Muscle layer of duodenum (tissue), 2 donors: Measurements from ENCODE around the gene DPP6.

ENCODE experiments used
- H3K27ac ChIP-seq: one replicate; pipeline ENCODE4 v1.7.0; 2013; ENCODE audit warnings: mild to moderate bottlenecking, low read length
- H3K27me3 ChIP-seq: one replicate; pipeline ENCODE4 v1.7.0; 2013; ENCODE audit warnings: low read depth, mild to moderate bottlenecking, control low read depth, low read length
- H3K36me3 ChIP-seq, 2 donors: one replicate each; pipeline ENCODE4 v1.7.0; 2013; ENCODE audit warnings: low read length in 2 of 2, control low read depth in 1 of 2, mild to moderate bottlenecking in 1 of 2; ENCODE audit not compliant: insufficient read depth in 2 of 2, control insufficient read depth in 1 of 2
- H3K4me1 ChIP-seq, 2 donors: one replicate each; pipeline ENCODE4 v1.7.0; 2013; ENCODE audit warnings: low read length in 2 of 2, mild to moderate bottlenecking in 2 of 2, control low read depth in 1 of 2, moderate library complexity in 1 of 2; ENCODE audit not compliant: insufficient read depth in 2 of 2, control insufficient read depth in 1 of 2
- H3K4me3 ChIP-seq, 2 donors: one replicate each; pipeline ENCODE4 v1.7.0; 2013; ENCODE audit warnings: low read length in 2 of 2, low read depth in 1 of 2, mild to moderate bottlenecking in 1 of 2
- H3K9me3 ChIP-seq, 2 donors: one replicate each; pipeline ENCODE4 v1.7.0; 2013; ENCODE audit warnings: low read length in 2 of 2, control low read depth in 1 of 2, mild to moderate bottlenecking in 1 of 2; ENCODE audit not compliant: control insufficient read depth in 1 of 2
- donor health status: healthy.

DPP6 gene

DNA sequence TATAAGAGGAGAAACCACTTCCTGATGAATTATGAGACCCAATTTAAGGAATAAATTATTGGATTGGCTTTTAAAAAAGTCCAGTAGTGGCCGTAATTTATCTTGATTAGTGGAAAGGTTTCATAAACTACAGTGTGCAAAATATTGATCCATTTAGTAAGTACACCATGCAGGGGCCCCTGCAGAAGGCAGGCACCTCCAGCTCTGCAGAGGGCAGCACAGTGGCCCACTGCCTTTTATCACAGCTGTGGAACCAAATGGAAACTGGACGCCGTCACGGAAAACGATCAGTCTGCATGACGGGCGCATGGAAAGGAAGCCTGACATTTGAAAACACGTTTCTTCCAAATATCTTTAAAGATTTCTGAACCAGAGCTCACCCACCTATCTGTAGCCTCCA is 204.0 kb downstream of the DPP6 start:
- H3K27me3 ChIP-seq = no peaks in the 10 kb centered on the region

DNA sequence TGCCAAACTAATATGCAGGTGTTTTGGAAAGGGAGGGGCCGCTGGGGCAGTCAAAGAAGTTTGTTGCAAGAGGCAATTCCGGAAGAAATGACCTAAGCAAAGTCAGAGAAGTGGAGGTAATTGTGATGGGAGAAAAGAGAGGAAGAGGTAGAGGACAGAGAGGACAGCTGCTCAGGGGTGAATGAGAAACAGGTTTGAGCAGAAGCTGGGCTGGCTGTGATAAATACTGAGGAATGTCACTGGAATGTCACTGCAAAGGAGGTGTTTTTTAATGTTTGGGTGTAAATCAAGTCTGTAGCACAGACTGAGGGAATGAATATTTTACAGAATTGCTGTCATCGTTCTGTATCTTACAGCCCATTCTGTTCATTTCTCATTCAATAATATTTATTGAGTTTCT is 207.2 kb downstream of the DPP6 start:
- Histone ChIP-seq H3K4me3 (no peak overlapping the region), H3K27ac (no peak overlapping the region), H3K9me3 (peaks cover 0 to 2% of the 10 kb centered on the region in 2 donors), H3K36me3 (no peaks in the 10 kb centered on the region), H3K4me1 (no peaks in the 10 kb centered on the region), H3K27me3 (no peaks in the 10 kb centered on the region)

More for the DNA sequence above, 204.0 kb downstream of the DPP6 start:
- Histone ChIP-seq H3K4me1 (no peaks in the 10 kb centered on the region), H3K9me3 (peaks cover 0 to under 1% of the 10 kb centered on the region in 2 donors), H3K4me3 (no peak overlapping the region), H3K27ac (no peak overlapping the region), H3K36me3 (no peaks in the 10 kb centered on the region)

DNA sequence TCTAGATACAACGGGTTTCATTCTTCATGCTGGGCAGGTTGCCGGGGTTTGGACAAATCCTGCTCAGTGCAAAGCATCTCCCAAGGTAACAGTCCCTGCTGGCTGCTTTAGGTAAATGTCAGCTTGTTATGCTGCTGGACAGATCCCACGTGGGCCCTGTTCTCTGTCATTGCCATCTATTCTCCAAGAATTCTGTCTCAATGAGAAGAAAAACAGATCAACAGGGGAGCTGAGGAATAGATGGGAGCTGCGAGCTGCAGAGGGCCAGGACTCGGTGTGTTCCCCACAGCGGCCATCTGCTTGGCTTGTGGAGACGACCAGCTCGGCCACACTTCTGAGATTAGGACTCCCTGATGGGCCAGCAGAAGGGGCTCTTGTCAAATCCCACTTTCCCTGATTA is 235.2 kb downstream of the DPP6 start:
- Histone ChIP-seq H3K27me3 (no peaks in the 10 kb centered on the region), H3K9me3 (no peaks in the 10 kb centered on the region), H3K4me1 (no peaks in the 10 kb centered on the region), H3K4me3 (no peak overlapping the region), H3K27ac (no peak overlapping the region), H3K36me3 (no peaks in the 10 kb centered on the region)

DNA sequence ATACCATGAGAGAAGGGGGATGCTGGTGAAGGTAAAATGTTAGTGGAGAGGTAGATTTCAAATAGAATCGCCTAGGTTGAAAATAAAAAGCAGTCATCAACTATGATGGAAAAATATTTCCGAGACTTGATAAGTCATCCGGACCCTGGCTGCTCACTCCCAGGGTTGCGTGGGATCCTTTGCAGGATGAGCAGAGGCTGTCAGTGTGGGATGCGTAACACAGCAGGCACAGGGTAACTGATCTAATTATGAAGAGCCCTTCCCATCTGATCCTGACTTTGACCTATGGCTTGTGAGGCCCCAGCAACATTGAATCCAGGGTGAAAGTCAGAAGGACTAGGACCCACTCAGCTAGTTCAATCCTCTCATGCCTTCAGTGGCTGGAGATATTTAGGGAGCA is 236.9 kb downstream of the DPP6 start:
- Histone ChIP-seq H3K27me3 (no peaks in the 10 kb centered on the region), H3K9me3 (no peaks in the 10 kb centered on the region), H3K36me3 (no peaks in the 10 kb centered on the region), H3K4me3 (no peak overlapping the region), H3K27ac (no peak overlapping the region), H3K4me1 (no peaks in the 10 kb centered on the region)

DNA sequence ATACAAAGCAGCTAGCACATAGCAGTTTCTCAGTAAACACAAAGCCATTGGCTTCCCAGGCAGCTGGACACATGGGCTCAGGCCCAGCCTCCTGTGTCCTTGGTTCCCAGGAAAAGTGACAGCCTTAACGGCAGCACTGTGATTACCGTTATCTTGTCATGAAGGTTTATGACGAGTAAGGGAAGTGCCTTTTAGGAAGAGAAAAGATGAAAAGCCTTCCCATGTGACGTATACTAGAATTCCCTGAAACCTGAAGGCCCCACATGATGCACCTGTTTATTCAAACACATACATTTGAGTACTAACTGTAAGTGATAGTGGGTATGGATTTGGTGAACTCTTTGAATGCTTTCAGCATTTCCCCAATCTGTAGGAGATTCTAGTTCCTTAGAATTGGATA is 244.2 kb downstream of the DPP6 start:
- H3K4me1 ChIP-seq = no peaks in the 10 kb centered on the region
- no peak overlapping the region for H3K27ac ChIP-seq
- no peaks in the 10 kb centered on the region for H3K36me3 ChIP-seq
- H3K4me3 ChIP-seq = no peak overlapping the region
- no peaks in the 10 kb centered on the region for H3K27me3 ChIP-seq
- H3K9me3 ChIP-seq = no peaks in the 10 kb centered on the region

DNA sequence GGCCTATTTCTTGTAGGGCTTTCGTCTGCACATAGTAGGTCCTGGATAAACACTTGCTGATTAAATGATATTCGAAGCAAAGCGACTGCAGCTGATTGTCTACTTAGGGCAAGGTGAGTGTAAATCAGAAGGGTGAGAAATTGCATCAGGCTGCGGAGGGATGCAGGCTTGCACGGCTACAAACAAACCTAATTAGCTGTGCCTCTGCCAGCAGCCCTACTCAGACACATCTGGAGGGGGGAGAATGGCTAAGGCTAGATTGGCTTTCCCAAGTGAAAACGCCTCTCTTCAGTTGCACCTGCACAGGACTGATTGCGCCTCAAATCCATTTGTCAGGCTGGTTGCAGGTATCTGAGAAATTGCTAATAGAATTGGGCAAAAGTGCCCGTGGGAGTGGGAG is 247.5 kb downstream of the DPP6 start:
- Histone ChIP-seq H3K4me1 (no peaks in the 10 kb centered on the region), H3K36me3 (no peaks in the 10 kb centered on the region), H3K9me3 (no peaks in the 10 kb centered on the region), H3K4me3 (no peak overlapping the region), H3K27me3 (no peaks in the 10 kb centered on the region), H3K27ac (no peak overlapping the region)

DNA sequence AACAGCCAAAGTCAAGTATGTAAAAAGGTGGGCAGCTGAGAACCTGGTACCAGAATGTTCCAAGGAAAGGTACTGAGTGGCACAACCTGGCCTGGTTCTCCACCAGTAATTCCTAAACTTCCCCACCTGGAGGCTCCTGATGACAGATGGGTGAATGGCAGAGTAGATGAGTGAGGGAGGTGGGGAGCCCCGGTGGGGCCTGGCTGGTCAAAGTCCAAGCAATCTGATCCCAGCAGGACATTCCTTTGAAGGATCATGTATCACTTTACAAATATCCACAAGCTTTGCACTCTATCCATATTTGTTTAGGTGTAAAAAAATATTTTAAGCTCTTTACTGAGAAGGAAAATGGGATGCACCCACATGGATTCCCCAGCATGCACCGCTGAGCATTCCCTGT is 250.2 kb downstream of the DPP6 start:
- no peak overlapping the region for H3K27ac ChIP-seq
- H3K36me3 ChIP-seq = no peaks in the 10 kb centered on the region
- no peaks in the 10 kb centered on the region for H3K27me3 ChIP-seq
- no peaks in the 10 kb centered on the region for H3K9me3 ChIP-seq
- H3K4me3 ChIP-seq = no peak overlapping the region
- no peaks in the 10 kb centered on the region for H3K4me1 ChIP-seq

DNA sequence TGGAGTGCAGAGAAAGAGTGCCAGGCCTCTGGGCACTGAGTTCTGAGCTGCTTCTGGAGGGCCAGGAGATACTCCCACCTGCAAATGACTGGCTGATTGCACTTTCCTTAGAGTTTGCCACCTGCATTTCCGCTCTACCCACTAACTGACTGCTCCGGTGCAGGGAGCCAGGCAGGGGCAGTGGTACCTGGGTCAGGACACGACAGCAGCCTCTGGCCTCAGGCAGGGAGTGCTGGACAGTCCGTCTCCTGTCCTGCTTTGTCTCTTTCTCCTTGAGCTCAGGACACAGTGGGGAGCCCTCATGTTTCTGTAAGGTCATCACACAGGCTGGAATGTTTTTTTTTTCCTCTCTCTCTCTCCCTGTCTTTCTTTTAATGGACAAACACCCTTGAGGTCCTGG is 252.0 kb downstream of the DPP6 start:
- Histone ChIP-seq H3K27me3 (no peaks in the 10 kb centered on the region), H3K4me3 (no peak overlapping the region), H3K9me3 (no peaks in the 10 kb centered on the region), H3K4me1 (no peaks in the 10 kb centered on the region), H3K36me3 (no peaks in the 10 kb centered on the region), H3K27ac (no peak overlapping the region)

DNA sequence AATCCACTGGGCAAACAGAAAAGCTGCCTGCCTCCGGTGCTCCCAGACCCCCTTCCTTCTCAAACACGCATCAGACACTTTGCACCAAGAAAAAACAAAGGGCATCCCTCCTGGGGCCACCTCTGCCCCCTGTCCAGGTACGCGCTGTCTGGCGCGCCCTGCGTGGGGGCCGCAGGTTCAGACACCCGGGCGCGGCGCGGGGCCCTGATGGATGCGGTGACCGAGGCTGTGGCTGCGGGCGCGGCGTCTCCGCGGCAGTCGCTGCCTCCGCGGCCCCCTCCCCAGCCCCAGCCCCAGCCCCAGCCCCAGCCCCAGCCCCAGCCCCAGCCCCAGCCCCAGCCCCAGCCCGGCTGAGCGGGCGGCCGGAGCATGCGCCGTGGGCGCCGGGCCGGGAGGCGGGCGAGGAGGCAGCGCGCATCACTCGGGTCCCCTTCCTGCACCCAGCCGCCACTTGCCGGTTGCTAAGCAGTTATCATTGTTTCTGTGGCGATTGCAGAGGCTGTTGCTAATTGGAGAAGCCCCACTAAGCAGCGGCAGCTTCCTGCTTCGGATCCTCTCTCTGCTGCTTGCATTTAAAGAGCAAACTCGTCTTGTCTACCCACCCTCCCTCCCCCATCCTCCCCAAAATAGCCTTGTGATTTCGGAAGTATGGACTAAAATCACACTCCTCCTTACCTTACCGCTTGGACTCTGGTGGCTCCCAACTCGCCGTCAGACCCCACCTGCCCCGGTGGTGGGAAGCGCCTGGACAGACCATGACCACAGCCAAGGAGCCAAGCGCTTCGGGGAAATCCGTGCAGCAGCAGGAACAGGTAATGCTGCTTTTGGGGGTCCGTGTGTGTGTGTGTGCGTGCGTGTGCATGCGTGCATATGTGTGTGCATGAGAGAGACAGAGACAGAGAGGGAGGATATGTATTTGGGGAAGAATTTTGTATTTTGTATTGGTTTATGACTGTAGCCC is 252.8 kb downstream of the DPP6 start:
- Histone ChIP-seq H3K4me1 (no peaks in the 10 kb centered on the region), H3K36me3 (no peaks in the 10 kb centered on the region), H3K27ac (no peak overlapping the region), H3K4me3 (no peak overlapping the region), H3K27me3 (no peaks in the 10 kb centered on the region), H3K9me3 (no peaks in the 10 kb centered on the region)

DNA sequence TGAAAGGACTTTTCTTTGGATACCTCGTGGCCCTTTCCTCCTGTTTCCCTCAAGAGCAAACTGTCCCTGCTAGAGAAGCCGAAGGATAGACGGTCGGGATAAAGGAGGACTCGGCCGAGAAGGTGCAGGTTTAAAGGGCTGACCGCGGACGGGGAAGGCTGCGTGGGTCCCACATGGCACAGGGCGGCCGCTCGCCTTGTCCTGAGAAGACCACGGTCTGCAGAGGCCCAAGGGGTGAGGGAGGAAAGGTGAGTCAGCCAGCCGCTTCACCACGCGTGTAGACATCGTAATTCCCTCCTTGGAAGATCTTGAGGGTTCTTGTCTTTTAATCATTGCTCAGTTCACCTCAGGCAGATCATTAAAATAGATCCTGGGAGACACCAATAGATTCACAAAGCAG is 253.8 kb downstream of the DPP6 start:
- no peaks in the 10 kb centered on the region for H3K4me1 ChIP-seq
- H3K27ac ChIP-seq = no peak overlapping the region
- H3K27me3 ChIP-seq = no peaks in the 10 kb centered on the region
- no peak overlapping the region for H3K4me3 ChIP-seq
- no peaks in the 10 kb centered on the region for H3K36me3 ChIP-seq
- H3K9me3 ChIP-seq = no peaks in the 10 kb centered on the region

DNA sequence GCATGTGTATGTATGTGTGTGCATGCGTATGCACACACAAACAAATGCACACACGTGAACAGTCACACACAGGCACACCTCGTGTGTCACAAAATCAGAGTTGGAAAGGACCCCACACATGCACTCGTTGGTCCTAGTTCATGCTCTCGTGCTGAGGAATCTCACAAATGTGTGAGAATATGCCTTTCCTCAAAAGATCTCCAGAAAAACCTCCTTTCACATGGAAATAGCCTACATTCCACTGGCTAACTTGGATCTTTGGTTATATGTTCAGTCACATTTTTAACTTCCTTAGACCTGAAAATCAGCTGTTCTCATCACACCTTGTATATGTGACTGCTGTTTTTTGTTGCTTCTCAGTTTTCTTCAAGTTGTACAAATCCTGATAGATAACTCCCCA is 256.7 kb downstream of the DPP6 start:
- H3K27ac ChIP-seq = no peak overlapping the region
- no peaks in the 10 kb centered on the region for H3K4me1 ChIP-seq
- no peaks in the 10 kb centered on the region for H3K9me3 ChIP-seq
- H3K27me3 ChIP-seq = no peaks in the 10 kb centered on the region
- no peaks in the 10 kb centered on the region for H3K36me3 ChIP-seq
- H3K4me3 ChIP-seq = no peak overlapping the region

DNA sequence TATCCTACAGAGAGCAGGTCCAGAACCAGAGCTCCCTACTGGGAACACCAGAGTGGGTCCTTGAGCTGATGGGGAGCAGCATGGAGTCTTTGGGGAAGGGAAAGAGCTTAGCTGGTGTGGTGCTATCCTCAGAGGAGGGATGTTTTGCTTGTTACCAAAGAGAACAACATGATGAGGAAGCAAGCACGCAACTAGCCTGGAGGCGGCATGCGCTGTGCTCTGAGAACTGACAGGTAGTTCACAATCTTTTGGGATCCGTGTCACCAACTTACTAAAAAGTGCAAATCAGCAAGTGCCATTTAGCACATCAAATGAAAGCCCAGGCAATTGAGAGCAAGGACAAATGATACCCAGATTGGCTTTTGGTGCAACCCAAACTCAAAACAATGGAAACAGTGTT is 257.9 kb downstream of the DPP6 start:
- Histone ChIP-seq H3K9me3 (no peaks in the 10 kb centered on the region), H3K36me3 (no peaks in the 10 kb centered on the region), H3K27me3 (no peaks in the 10 kb centered on the region), H3K27ac (no peak overlapping the region), H3K4me3 (no peak overlapping the region), H3K4me1 (no peaks in the 10 kb centered on the region)
